ENCODE data around the gene GALNT18.

DNA sequence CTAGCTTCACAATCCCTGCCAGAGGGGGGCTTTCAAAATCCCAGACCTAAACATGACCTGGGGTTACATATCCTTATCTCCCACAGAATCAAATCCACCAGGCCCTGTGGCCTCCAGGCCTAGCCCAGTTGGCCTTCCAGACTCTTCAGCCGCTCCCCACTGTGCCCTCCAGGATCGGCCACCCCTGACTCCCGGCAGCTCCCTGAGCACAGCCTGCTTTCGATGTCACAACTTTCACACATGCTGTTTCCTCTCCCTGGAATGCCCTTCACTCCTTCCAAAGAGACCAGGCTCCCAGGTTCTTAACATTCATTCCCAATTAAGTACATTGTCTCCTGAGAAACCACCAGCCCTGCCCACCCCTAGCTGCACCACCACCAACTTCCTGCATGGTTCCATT is 331.5 kb downstream of the GALNT18 start:
- TF ChIP-seq ZNF8 (CRISPR knock-in tag; IDR thresholded peaks at IDR 0.05) (no peak), ZNF565 (CRISPR knock-in tag; conservative IDR thresholded peaks at IDR 0.05; ENCODE audit: low read depth) (no peak), PPARA (CRISPR knock-in tag; IDR thresholded peaks at IDR 0.05; ENCODE audit: borderline replicate concordance) (no peak), RARB (CRISPR knock-in tag; IDR thresholded peaks at IDR 0.05) (no peak), ZFP30 (CRISPR knock-in tag; IDR thresholded peaks at IDR 0.05) (no peak), ESRRG (CRISPR knock-in tag; IDR thresholded peaks at IDR 0.05) (no peak), ISL1 (CRISPR knock-in tag; IDR thresholded peaks at IDR 0.05) (no peak), OSR1 (CRISPR knock-in tag; IDR thresholded peaks at IDR 0.05) (no peak), ZFP3 (CRISPR knock-in tag; IDR thresholded peaks at IDR 0.05) (no peak), CSDC2 (CRISPR knock-in tag; IDR thresholded peaks at IDR 0.05) (no peak)
- TF ChIP-seq, protein P1, sequence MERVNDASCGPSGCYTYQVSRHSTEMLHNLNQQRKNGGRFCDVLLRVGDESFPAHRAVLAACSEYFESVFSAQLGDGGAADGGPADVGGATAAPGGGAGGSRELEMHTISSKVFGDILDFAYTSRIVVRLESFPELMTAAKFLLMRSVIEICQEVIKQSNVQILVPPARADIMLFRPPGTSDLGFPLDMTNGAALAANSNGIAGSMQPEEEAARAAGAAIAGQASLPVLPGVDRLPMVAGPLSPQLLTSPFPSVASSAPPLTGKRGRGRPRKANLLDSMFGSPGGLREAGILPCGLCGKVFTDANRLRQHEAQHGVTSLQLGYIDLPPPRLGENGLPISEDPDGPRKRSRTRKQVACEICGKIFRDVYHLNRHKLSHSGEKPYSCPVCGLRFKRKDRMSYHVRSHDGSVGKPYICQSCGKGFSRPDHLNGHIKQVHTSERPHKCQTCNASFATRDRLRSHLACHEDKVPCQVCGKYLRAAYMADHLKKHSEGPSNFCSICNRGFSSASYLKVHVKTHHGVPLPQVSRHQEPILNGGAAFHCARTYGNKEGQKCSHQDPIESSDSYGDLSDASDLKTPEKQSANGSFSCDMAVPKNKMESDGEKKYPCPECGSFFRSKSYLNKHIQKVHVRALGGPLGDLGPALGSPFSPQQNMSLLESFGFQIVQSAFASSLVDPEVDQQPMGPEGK (CRISPR knock-in tag; IDR thresholded peaks at IDR 0.05; ENCODE audit: borderline replicate concordance), result no peak

Data from SK-N-SH treated with all-trans-retinoic acid at 6 μM for 48 hours (cell line).